CD4-positive, alpha-beta T cell treated with Interleukin-10 for 1 hour (primary cell): ENCODE data around the gene YIF1A.

Source experiments
- DNase-seq: peaks from one replicate; pipeline ENCODE4 v3.0.0-alpha.2; 2020

Gene YIF1A

DNA sequence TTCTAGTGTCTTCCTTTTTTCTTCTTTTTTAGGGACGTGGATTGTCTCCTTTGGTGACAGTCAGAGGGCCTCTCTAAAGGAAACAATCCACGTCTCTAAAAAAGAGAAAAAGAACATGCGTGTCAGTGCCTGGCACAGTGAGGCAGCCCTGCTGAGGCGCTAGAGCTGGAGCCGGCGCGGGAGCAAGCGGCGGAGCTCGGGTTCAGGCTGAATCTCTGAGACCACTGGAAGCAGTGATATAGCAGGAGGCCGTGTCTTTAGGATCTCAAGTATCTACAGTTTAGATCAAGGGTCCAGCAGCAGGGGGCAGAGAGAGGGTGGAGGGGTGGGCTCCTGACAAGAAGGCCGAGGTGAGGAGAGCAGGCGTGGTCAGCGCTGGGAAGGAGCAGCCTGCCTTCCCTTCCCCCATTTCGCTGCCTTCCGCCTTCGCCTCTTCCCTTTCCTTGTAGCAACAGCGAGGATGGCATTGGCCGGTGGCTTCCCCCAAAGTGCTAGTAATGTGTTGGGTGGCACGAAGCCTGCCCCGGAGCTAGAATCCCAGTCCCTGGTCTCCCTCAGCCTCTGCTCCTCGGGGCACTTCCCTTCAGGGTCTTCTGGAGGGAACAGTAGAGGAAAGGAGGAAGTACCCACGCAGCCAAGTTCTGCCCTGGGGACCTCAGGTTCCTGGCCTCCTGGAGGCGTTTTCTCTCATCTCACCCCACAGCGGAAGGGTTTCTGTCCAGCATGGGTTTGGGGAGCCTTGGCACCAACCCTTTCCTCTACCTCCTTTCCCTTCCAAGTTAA lies 48.8 kb downstream of the YIF1A start:
- DNase-seq = no peak

DNA sequence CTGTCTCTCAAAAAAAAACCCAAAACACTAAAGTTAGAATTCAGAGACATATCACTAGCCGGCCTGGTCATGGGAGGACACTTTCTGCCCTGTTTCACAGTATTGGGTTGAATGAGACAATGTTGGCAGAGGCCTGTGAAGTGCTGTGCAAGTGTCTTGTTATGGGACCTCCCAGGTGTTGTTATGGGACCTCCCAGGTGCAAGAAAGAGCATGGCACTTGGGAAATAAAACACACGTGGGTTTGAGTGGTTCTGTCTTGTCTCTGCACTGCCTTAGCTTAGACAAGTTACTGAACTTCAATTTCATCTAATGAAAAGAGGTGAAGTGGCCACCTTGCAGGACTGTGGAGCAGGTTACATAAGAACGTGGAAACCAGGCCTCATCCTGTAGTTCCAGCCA lies 49.4 kb downstream of the YIF1A start:
- DNase-seq = no peak

DNA sequence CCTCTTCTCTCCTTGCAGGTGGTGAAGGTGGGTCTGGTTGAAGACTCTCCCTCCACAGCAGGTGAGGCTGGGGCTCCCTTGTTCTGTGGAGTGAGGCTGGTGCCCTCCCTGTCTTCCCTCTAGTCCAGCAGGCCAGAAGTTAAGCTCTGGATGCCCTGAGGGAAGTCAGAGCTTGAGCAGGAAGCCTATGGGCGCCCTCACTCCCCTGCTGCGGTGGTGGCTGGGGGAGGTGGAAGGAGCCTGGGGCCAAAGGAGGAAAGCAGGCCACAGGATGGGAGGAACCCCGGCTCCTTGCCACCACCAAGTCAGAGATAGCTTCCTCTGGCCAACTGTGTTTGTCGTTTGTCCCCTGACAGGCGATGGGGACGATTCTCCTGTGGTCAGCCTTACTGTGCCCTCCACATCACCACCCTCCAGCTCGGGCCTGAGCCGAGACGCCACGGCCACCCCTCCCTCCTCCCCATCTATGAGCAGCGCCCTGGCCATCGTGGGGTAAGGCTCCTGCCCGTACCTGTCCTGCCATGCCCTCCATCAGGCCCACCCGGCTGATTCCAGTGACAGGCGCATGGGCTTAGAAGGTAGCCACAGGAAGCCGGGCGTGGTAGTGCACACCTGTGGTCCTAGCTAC lies 50.0 kb downstream of the YIF1A start:
- no peak for DNase-seq

DNA sequence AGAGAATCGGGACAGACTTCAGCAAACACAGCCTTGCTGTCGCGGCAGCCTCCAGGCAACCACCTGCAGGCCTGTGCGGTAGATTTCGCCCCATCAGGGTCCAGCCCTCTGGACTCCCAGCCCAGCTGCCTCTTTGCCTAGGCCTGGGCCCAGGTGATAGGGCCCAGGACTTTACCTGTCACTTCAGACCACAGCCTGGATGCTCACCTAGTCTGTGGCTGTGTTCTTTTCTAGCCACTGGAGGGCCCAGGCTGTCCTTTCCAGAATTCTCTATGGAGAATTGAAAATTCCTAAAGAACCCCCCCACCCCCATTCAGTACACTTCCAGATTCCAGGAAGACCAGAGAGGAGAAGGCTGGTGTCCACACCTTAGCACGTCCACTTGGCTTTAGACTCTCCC lies 51.1 kb downstream of the YIF1A start:
- DNase-seq = no peak

DNA sequence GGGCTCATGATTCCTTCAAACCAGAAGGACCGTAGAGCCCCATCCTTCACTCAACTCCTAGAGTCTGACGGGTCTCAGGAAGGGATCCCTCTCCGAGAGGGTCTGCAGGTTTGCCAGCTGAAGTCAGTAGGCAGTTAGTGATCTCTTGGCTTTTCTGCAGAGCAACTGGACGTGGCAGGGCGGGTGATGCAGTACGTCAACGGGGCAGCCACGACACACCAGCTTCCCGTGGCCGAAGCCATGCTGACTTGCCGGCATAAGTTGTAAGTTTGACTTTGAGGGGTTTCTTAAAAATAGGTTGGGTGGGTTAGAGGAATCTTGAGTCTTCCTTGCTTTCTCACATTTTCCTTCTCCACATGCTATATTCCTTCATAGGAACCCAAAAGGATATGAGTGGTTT lies 53.8 kb downstream of the YIF1A start:
- no peak for DNase-seq
